Measurements from ENCODE around the gene CSRNP3.

DNA sequence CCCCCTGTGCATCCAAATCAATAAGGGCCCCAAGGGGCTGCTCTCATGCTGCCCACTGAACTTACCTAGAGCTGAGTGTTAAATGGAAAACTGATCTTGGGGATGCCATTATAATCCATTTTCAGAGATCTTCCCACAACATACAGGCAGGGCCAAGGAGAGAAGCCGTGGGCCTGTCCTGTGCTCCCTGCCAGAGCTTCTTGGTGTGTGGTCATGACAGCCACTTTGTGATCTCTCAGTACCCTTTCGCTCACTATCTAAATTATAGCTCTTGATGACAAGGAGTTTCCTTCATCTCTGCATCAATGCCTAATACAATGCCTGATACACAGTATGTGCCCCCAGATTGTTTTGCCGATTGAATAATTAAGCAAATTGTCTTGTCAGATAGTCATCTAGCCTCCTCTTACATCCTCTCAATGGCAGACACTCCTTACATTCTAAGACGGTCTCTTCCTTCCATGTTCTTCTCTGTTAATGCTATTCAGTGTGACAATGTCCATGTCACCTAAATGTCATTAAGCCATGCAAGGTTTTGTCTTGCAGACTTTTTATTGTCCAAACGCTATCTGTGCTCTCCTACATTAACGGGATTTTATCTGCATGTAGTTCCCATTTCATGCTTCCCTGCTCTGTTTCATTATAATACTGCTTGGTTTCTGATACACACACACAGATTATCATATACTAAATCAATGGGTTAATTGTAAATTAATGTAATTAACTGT lies 5.9 kb downstream of the CSRNP3 start:
- TF ChIP-seq, protein P1, sequence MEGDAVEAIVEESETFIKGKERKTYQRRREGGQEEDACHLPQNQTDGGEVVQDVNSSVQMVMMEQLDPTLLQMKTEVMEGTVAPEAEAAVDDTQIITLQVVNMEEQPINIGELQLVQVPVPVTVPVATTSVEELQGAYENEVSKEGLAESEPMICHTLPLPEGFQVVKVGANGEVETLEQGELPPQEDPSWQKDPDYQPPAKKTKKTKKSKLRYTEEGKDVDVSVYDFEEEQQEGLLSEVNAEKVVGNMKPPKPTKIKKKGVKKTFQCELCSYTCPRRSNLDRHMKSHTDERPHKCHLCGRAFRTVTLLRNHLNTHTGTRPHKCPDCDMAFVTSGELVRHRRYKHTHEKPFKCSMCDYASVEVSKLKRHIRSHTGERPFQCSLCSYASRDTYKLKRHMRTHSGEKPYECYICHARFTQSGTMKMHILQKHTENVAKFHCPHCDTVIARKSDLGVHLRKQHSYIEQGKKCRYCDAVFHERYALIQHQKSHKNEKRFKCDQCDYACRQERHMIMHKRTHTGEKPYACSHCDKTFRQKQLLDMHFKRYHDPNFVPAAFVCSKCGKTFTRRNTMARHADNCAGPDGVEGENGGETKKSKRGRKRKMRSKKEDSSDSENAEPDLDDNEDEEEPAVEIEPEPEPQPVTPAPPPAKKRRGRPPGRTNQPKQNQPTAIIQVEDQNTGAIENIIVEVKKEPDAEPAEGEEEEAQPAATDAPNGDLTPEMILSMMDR (tag by site-specific recombination; IDR thresholded peaks at IDR 0.05), result no peak
- TF ChIP-seq ZNF785 (tag by site-specific recombination; IDR thresholded peaks at IDR 0.05) (no peak), YY1 (tag by site-specific recombination; IDR thresholded peaks at IDR 0.05) (no peak), SP3 (tag by site-specific recombination; IDR thresholded peaks at IDR 0.05) (no peak), ZBTB7A (tag by site-specific recombination; IDR thresholded peaks at IDR 0.05; ENCODE audit: low read depth) (no peak)
